GM18505 (cell line): Measurements from ENCODE around the gene TCF7.

Experiments used
- ATAC-seq: cut with Tn5 transposase; IDR thresholded peaks from one replicate; pipeline ENCODE4 v1.9.1; 2021; ENCODE audit not compliant: unreplicated experiment
- POLR2A ChIP-seq: IDR thresholded peaks from 4 replicates; pipeline ENCODE4 v1.6.1; 2011; ENCODE audit warnings: borderline replicate concordance; ENCODE audit not compliant: insufficient read depth, insufficient read length; ENCODE audit errors: extremely low read depth

The TCF7 gene

GRCh38 chr5:134127376-134127861, 12.9 kb downstream of the TCF7 start:
- ATAC-seq: no peak
- TF ChIP-seq POLR2A: no peak

DNA sequence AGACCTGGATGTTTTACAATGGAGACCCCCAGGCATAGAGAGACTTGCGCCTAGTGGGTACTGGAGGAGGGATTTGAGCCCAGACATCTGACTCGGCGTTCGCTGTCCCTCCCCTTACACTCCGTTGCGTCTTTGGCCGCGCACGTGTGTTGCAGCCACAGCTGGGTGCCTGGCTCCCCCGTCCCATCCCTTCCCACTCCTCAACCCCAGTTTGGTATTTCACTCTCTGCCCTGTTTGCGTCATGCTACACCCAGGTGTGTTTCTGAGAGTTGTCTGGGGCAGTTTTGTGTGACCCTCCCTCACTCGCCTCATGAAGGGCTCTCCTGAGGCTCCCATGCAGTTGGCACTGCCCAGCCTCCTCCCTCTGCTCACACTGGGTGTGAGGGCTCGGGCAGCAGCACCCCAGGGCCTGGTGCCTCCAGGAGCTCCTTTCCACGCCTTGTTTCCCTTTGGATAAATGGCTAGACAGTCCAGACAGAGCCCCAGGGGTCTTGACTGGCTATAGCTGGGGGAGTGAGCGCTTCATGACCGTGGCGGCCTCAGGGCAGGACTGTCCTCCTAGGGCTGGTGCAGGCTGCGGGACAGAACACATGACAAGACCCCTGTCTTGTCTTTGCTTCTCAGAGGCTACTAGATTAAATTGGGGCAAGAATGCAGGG, 13.6 kb downstream of the TCF7 start:
- TF ChIP-seq POLR2A: no peak

DNA sequence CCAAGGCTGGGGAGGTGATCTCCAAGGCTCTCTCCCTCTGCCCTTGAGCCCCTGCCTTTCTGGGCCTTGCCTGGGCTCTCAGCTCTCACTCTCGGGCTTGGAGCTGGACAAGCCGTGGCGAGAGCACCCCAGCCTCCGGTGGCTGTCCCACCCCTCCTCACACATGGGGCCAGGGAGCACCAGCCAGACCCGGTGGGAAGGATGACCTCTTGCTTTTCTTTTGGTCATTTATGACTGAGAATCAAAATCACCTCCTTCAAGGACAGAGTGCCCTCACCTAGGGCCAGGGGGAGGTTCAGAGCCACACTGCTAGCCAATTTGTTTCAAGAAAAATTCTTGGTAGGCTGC, 14.1 kb downstream of the TCF7 start:
- no peak for TF ChIP-seq POLR2A
- no peak for ATAC-seq

More for the DNA sequence above, 13.6 kb downstream of the TCF7 start:
- ATAC-seq: no peak

- ATAC-seq: no peak
- TF ChIP-seq POLR2A: peak; percentile 12
Observed at GRCh38 chr5:134129411-134130238, 15.1 kb downstream of the TCF7 start.

DNA sequence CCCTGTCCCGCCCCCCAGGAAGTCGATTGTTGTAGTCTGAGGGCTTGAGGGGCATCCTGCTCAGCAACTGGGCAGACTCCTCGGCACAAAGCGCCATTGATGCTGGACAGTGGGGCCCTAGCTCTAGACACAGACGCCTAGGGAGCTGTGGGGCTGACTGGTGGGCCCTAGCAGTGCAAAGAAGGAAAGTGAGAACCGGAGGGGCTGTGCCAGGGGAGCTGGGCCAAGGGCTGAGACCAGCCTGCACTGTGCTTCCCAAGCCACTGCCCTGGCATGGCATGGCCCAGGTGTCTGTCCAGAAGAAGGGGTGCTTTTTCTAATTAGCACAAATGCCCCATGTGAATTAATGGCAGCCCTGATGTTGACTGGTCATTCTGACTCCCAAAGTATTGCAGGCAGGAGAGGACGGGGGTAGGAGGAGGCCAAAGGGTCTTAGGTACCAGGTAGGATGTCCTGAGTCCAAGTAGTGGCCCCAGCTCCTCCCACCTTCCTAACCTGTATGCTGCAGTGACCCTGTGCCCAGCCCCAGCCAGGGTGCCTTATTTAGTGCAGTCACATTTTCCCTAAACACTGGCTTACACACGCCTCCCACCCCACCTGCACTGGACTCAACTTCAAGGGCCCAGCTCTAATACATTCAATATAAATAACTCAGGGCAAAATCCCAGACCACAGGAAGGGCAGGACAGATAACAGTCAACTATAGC, 15.9 kb downstream of the TCF7 start:
- TF ChIP-seq POLR2A: no peak
- no peak for ATAC-seq

GRCh38 chr5:134131165-134131564, 16.7 kb downstream of the TCF7 start:
- ATAC-seq: no peak
- no peak for TF ChIP-seq POLR2A

DNA sequence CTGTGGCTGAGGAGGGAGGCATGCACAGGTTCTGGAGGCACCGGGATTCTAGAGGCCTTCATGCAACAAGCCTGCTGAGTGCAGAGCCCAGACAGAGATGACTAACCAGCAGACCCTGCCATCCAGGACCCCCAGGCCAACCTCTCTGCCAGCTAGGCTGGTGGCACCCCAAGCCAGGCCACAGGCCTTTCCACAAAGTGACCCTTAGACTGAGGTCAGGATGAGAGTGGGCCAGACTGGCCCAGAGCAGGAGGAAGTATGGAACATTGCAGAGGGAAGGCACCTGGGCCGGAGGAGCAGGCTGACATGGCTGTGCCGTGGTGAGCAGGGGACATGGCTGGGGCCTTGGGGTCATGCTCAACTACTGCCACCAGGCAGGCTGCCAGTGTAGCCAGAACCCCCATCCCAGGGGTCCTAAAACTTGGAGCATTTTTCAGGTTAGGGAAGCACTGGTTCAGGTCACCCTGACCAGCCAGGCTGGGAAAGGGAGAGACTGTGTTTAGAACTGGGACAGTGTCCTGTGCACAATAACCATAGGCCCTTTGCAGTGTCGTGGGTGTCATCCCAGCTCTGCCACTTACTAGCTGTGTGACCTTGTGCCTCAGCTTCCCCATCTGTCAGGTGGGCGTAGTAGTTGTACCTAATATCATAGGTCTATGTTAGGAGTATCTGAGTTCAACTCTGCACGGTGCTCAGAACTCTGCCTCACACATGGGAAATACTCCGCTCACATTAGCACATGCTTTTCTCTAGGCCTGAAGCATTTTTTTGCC, 17.3 kb downstream of the TCF7 start:
- no peak for ATAC-seq
- no peak for TF ChIP-seq POLR2A

- TF ChIP-seq POLR2A: no peak
- ATAC-seq: peak; percentile 46
Observed at GRCh38 chr5:134132372-134133187, 18.1 kb downstream of the TCF7 start.

DNA sequence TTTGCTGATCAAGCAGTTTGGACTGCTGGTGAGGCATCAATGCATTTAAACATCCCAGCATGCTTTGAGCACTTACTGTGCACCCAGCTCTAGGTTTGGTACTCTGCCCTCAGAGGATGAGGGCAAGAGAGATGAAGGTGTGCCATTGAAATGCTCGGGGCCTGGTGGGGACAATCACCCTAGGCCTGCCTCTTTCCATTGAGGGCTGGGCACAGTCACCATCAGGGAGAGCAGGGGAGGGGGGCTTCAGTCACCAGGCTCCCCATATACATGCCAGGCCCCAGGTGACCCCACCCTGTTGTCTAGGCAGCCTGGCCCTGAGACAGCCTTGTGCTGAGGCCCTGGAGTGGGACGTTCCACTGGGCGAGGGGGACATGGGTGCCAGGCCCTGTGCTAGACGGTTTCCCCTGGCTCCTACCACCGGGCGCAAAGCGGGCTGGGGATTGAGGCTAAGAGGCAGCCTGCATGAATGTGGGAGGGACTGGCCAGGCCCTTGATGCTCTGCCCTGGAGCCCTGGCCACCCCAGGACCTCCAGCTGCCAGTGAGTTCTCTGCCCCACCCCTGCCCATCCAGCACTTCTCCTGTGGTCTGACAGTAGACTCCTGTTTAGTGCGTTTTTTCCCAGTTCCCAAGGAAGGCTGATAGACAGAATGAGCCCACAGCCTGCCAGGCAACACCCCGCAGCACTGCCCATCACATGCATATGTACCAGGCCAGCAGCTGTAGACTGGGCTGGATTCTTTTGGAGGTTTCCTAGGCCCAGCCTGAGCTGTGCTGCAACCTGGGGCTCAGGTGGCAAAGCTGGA, 18.9 kb downstream of the TCF7 start:
- TF ChIP-seq POLR2A: no peak
- no peak for ATAC-seq

- TF ChIP-seq POLR2A: no peak
- no peak for ATAC-seq
Observed at GRCh38 chr5:134133995-134134541, 19.6 kb downstream of the TCF7 start.

- no peak for ATAC-seq
- TF ChIP-seq POLR2A: no peak
Observed at GRCh38 chr5:134135091-134135655, 20.7 kb downstream of the TCF7 start.

- no peak for TF ChIP-seq POLR2A
- no peak for ATAC-seq
Observed at GRCh38 chr5:134136221-134136631, 21.7 kb downstream of the TCF7 start.

DNA sequence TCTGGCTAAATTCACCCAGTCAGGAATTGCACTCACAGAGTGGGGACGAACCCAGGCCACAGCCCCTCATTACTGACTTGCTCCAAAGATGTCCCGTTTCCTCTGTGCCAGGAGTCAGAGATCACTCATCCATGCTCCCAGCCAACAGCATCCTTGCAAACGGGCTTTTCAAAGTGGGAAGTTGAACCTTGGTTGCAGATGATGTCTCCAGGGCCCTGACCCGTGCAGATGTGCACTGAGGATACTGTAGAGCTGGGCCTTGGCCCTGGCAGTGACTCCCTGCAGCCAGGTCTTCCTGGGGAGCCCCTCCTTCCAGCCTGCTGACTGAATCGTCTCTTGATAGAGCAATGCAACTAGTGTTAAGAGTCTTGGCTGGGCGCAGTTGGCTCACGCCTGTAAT, 22.3 kb downstream of the TCF7 start:
- no peak for ATAC-seq
- TF ChIP-seq POLR2A: no peak
